HUDEP-2 (cell line): ENCODE measurements around the gene RNF220.

ENCODE experiments used
- DNase-seq, 76 experiments: peaks; one replicate each; lab custom pipeline; 2025; ENCODE audit not compliant: unreplicated experiment in 76 of 76; lab: John Stamatoyannopoulos, UW

RNF220 gene

DNA sequence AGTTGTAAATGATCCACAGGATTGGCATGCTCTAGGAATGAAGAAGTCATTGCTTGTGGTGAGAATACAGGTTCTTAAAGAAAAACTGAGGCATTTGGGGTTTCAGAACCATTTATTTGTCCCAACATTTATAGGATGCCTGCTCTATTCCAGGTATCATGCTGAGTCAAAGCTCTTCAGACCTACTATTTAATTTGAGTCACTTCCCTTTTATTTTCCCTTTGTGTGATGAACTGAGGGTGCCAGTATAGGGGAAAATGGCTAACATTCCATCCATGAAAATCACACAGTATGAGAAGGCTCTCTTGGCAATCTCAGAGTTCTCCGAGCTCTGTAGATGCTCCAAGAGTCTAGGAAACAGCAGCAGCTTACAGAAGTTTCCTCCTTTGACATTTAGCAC lies 110.4 kb downstream of the RNF220 start:
- no peak for DNase-seq

DNA sequence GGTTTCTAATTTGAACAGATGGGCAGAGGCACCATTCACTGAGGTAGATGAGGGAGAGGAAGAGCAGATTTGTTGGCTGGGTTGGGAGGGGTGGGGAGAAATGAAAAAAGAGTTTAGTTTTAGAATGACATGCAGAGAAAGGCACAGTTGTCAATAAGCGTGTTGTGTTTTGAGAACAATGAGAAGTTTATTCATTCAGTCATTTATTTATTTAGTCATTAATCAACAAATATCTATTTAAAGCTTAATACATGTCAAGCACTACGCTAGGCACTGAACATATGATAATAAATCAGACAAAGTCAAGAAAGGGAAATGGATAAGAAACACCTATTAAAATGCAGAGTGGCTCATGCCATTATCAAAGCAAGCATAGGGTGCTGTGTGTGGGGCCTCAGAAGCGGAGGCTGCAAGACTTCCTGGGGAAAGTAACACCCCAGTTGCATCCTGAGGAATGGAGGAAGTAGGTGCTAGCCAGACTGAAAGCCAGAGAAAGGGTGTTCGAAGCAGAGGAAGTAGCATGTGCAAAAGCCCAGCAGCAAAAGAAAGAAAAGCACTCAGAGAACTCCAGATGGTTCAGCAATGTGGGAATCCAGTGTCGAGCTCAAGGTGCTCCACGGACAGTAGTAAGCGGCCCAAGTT lies 114.1 kb downstream of the RNF220 start:
- DNase-seq, result no peak

DNA sequence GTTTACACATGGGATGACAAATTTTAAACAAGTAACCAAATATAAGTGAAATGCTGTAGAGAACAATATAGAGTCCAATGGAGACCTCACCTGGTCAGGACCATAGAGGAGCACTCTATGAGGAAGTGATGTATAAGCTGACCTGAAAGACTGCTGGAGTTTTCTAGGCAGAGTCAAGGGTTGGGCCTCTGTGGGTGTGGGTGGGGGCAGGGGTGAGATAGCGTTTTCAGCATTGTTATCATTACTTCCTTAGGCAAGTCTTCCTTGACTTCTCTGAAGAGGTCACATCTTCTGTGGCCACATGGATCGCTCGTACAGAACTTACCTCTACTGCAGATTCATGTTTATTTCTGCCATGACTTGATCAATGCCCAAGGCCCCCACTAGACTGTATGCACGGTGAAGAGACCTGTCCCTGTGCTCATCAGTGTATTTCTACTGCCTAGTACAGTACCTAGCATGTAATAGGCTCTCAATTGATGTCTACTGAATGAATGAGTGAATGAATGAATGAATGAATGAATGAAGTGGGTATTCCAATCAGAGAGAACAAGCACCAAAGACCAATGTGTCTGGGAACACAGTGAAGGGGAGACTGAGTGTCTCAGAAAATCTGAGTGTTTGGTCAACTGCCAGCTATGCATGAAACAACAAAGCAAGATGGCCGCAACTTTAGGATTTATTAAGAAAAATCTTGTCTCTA lies 116.5 kb downstream of the RNF220 start:
- peak in 8 of 76 experiments; percentile 1 to 22 (median 6) for DNase-seq

DNA sequence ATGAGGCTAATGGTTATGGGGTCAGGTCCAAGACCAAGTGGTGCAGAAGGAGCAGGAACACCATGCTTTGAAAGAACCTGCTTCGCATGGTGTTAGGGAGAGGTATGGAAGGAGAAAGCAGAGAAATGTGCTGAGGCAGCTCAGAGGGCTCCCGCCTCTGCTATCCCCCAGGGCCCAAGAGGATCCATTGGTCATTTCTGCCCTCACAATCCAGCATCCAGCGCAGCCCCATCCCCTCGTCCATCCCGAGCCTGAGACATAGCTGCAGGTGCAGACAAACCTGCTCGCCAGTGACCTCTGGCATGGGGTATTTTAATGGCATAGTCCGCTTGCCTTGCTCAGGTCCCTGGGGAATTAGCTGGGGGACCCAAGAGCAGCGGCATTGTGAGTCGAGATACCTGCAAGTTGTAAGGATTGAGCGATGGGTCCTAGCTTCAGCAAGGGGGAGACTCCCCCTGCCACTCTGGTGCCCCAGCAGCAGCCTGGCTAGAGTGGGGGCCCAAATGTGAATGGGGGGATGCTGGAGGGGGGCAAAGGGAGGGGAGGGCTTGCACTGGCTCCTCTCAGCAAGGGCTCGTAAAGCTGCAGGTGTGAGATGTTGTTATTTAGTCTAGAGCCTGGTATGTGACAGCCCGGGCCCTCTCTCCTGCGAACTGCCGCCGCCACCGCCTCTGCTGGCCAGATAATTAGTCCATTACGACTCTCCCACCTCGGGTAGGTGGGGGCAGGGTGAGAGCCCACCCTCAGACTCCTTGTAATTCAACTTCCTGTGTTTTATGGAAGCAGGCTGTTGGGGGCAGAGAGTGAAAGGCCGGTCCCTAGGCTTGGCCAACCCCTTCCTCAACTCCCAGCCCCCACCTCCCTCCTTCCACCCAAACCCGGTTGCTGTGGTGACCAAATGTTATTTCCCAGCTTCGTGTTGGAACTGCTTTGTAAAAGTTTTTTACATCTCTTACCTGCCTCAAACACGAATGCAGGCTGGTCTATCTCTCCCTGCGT lies 118.8 kb downstream of the RNF220 start:
- DNase-seq, result no peak

DNA sequence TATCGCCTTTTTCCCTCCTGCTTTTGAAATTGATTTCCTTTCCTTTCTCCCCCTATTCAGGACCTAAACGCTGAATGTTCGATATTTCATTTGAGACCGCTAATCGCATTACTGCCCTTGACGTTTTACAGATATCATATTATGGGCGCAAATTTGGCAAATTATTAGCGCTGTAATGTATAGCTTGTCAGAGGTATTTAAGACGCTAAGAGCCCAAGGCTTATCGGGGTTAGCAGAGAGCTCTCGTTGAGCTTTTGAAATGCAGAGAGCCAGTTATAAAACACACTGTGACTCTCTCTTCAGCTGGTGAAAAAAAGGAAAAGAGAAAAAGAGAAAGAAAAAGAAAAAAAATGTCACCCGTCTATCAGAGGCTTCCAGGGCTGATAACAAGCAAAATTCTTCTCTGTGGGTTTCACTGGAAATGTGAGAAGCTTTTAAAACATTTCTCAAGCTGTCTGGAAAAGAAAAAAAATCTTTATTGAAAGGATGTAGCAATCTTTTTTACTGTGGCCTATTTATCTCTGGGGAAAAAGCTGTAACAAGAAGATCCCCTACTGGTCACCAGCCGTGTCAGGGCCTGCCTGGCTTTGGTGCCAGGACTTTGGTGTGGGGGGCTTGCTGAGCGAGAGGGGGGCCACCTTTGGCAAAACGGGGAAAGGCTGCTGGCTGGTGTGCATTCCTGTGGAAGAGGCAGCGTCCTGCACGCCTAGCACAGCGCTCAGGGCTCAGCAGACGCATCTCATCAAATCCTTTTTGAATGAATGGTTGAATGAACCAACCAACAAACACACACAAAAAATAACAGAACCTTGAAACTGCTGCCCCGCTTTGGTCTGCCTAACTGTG lies 119.8 kb downstream of the RNF220 start:
- DNase-seq, result no peak

DNA sequence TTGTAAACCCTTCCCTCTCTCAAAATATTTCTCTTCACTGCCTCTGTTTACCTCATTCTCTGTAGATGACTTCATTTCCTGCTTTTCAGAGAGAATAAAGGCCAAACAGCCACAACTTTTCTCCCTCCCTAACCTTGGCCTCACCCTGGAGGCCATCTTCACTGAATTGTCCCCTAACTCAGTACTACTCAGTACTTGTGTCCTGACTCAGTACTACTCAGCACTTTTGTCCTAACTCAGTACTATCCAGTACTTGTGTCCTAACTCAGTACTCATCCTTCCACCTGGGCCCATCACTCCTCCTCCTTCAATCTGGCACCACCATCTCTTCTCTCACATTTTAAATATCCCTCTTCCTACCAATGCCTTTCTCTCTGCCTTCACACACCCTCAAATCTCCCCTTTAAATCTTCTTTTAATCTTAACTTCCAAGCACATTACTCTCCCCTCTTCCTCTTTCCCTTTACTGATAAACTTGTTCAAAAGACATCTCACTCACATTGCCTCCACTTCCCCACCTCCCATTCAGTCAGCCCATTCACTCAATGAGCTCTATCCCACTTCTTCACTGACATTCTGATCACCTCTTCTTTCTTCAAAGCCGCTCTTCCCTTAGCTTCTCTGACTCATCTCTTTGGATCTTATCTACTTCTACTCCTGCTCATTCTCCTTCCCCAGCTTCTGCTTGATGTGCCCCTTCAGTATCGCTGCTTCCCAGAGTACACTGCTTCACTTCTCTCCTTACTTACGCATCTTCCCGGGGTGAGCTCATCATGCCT lies 121.4 kb downstream of the RNF220 start:
- DNase-seq, result no peak

DNA sequence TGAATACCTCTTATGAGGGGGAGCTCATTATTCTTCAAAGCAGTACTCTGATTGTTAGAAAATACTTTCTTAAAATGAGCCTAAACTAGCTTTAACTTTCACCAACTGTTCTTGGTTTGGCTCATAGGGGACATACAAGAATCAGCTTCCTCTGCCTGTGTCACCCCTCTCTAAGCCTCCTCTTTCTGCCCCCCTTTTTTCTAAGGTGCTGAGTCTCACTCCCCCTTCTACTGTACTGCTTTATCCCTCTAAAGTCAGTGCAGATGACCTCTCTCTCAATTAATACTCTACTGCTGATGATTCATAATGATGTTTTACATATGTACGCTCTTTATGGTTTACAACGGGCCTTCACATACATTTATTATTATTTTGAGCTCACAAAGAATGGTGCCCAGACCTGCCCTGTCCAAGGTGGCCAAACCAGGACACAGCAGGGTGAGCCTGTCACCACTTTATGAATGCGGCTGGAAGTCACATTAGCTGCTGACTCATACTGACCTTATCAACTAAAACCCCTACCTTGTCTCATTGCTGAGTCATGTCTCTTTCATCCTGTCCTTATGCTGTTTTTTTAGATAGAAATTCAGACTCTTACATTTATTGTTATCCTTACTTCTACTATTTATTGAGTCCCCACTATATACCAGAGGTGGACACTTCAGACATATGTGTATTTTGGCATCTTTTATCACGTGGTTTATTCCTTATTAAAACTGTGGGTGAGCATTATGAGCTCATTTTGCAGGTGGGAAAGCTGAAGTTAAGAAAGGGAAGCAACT lies 126.9 kb downstream of the RNF220 start:
- peak in 48 of 76 experiments; percentile 0 to 73 (median 30) for DNase-seq

DNA sequence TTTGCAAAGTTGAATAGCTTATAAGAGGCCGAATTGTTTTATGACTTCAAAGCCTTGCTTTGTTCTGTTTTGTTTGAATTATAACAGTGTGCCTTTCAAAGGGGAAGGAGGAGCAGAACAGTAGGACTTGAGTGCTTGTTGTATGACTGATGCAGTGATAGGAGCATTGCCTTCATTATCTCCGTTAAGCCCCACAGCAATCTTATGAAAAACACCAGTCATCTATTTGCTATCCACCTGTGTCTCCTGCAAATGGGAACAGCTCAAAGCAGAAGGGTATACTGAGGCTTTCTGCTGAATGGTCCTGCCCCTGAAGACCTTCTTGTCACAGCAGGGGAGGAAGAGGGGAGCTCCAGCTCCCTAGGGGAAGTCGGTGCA lies 127.5 kb downstream of the RNF220 start:
- no peak for DNase-seq

DNA sequence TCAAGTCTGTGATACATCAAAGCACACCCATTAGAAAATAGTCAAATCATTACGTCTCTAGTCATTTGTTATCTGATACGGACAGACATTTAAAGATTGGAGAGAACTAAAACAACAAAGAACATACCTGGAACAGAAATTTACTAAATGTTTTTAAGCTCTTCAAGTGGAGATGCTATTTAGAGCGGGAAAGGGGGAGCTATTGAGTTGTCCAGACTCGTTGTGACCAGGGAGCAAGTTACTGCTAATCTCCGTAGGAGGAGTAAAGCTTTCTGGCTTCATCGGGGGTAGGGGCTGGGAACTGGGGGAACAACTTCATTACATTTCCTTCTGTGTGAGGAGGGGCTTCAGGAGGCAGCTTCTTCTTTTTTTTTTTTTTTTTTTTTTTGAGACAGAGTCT lies 129.7 kb downstream of the RNF220 start:
- no peak for DNase-seq

DNA sequence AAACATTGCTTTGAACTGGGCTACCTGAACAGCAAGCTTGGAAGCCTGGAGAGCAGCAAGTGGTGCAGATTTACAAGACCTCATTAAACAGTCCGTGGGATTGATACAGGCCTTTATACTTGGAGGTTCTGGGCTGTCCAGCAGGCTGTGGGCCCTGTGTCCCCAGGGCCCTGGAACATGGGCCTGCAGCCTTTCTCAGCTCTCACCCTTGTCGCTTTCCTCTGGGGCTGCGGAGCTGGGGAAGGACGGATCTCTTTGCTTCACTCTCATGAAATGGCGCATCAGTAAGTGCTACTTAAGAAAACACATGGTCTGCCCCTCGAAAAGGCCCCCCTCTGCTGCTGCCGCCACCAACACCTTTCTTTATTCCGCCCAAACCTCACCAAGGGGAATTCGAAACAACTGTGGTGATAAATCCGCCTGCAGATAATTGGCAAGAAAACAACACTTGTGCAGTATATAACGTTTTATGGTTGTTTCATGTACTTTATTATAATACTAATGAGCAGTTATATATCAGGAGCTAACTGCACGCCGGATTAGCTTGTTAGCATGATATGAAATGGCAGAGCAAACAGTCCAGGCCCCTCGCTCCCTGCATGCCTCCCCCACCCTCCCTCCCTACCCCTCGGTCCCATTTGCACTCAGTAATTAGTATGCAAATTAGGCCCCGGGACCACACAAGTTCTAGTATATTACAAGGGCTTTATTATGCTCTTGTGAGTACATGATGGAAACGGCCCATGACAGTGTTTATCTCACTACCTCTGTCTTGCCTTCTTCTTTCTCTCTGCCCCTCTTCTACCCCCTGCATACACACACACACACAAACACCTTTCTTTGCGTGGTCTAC lies 131.5 kb downstream of the RNF220 start:
- DNase-seq, result no peak

DNA sequence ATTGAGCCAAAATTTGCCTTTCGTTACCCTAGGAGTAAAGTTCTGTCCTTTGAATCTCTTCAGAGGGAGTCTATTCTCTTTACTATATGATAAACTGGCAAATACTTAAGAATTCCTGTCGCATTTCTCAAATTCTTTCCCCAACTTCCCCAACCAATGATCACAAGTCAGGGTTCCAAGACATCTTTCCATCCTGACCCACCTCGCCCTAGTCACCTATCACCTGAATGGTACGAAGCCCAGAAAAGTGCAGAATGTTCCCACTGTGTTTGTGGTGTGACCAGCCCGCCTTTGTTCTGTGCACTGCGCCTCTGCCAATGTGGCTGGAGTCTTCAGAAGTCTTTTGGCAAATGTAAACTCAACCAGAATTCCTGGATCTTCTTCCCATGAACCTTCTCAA lies 132.5 kb downstream of the RNF220 start:
- no peak for DNase-seq

DNA sequence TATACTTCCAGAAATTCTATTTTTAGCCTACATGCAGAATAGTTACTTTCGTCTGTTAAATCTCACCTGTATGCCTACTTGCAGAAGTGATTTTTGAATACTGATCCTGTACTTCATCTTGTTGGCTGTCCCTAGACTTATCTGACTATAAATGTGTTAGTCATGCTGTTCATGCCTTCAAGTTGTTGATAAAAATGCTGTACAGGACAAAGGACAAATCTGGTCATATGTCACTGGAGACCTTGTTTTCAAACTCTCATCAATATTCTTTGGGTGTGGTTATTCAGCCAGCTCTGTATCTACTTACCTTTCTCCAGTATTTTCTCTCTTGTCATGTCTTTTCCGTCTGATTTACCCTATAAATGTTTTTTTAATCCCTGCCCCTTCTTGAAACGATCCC lies 132.9 kb downstream of the RNF220 start:
- no peak for DNase-seq

DNA sequence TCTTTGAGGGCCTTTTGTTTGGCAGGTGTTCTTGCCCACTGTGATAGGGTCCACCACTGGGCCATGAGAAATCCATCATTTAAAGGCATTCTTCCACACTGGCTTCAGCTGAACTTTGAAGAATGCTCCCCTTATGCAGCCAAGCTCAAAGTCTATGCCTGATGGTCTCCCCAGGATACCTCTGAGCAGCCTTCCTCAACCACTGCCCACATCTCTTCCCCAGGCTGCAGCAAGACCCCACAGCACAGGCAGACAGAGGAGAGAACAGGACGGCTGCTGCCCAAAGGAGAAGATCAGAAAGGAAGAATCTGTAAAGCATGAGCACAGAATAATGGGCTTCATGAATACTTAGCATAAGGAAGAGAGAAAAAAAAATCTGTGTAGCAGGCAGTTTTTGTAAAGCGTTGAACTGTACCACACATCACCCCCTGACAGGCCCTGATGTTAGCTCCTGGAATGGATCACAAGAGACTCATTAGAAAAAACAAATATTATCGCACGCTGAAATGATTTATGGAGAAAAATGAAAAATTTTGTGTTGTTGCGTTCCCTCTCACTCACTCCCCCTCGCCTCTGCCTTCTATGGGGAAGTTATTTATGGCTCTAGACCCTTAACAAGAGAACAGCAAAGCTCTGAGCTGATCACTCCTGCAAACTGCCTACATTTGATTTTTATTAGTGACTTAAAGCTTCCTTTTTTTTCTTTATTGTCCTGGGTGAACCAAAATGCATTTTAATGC lies 135.1 kb downstream of the RNF220 start:
- no peak for DNase-seq

DNA sequence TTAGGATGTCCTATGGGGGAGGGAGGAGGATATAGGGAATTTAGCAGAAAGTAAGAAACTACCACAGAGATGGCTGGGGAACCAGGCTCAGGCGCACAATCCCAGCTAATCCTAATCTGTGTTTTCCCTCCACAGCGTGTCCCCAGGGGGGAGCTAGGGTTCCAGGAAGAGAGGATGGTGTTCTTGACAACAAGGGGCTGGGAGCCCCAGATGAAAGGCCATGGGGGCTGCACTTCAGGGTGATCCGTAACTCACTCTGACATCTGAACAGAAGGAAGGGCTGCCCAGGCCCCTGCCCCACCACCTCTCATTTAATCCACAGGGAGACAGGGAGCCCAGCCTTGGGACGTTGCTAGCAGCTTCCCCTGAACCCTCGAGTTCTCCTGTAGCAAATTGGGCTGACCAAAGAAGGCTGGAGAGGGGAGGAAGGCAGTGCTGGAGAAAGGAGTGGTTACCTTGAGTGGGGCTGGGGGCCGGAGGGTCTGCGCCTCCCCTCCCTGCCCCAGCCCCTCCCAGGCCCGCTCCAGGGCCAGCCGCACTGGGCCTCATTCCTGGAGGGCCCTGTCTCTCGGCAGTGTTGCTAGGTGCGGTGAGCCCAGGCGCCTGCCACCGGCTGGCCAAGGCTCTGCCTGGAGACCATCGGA lies 137.5 kb downstream of the RNF220 start:
- DNase-seq, result no peak

DNA sequence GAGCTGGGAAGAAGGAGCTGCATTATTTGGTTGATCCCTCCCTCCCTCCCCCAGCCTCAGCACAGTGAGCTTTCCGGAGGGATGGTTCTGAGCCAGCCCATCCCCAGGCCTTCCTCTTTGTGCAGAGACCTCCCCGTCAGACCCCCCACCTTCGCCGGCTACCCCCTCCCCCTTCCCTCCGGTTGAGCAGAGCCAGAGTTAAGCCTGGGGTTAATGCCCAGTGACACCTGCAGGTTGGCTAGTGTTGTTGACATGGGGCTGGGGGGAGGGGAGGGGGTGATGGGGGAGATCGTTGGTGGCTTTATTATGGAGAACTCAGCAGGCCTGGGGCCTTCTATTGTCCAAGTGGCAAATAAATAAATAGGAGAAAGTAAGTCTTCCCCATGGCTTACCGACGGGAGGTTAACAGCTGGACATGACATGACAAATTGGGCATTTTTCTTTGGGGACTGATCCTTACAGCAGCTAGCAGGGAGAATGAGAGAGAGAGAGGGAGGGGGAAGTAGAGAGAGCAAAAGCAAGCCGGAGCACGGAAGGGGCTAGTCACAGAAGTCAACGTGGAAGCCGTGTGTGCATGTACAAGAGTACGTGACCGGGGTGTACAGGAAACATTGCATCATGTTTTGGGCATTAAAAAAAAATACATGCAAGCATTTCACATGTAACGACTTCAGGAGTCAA lies 138.1 kb downstream of the RNF220 start:
- DNase-seq, result no peak

DNA sequence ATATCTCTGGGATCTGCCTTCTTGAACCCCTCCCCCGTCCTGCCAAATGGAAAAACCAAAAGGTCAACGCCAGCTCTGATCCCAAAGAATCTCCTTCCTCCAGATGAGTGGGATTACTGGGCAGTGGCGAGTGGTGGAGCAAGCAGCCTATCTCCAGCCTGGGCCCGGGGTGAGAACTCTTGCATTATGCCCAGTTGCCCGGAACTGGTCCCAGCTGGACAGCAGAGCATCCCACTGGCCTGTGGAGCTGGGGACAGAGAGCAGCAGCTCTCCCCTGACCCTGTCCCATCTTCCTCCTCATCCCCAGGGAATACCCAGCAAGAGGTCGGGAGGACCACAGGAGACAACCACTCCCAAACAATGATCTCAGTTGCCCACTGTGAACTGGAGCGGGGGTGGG lies 138.7 kb downstream of the RNF220 start:
- DNase-seq, result no peak
